D721Med (cell line): ENCODE measurements around the gene SAMD14.
A peak's percentile ranks its signal among the peaks of the same experiment; 100 is the strongest.

Experiments used
- DNase-seq: peaks from one replicate; pipeline ENCODE4 v3.0.0; 2011; ENCODE audit warnings: low spot score; ENCODE audit not compliant: insufficient read length
- FAIRE-seq: peaks from 2 replicates; lab custom pipeline; 2011; peaks lifted over from hg19 to GRCh38; lab: Jason Lieb, UNC
- TF ChIP-seq, protein P1 (sequence below): IDR thresholded peaks from 2 replicates; pipeline ENCODE4 v1.5.1; 2012; ENCODE audit warnings: mild to moderate bottlenecking, control low read depth; ENCODE audit not compliant: insufficient read depth; ENCODE audit errors: missing control alignments

The SAMD14 gene

DNA sequence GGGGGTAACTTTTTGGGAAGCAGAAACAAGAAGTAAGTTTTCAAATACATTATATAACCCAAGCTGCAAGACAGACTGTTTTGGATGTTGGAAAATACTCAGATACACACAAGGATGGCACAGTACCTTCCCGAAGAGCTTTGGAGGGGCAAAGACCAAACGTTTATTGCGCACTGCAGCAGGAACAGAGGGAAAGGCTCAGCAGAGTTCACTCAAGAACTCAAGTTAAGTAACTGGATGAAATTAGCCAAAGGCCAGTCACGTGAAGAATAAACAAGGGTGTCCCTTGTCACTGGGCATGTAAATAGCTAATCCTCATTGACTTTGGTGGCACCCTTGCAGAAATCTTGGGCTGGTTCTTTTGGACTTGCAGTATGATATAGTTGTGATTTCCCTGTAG is 32.0 kb downstream of the SAMD14 start:
- TF ChIP-seq, protein P1, sequence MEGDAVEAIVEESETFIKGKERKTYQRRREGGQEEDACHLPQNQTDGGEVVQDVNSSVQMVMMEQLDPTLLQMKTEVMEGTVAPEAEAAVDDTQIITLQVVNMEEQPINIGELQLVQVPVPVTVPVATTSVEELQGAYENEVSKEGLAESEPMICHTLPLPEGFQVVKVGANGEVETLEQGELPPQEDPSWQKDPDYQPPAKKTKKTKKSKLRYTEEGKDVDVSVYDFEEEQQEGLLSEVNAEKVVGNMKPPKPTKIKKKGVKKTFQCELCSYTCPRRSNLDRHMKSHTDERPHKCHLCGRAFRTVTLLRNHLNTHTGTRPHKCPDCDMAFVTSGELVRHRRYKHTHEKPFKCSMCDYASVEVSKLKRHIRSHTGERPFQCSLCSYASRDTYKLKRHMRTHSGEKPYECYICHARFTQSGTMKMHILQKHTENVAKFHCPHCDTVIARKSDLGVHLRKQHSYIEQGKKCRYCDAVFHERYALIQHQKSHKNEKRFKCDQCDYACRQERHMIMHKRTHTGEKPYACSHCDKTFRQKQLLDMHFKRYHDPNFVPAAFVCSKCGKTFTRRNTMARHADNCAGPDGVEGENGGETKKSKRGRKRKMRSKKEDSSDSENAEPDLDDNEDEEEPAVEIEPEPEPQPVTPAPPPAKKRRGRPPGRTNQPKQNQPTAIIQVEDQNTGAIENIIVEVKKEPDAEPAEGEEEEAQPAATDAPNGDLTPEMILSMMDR = no peak
- FAIRE-seq (no peak), DNase-seq (no peak)

DNA sequence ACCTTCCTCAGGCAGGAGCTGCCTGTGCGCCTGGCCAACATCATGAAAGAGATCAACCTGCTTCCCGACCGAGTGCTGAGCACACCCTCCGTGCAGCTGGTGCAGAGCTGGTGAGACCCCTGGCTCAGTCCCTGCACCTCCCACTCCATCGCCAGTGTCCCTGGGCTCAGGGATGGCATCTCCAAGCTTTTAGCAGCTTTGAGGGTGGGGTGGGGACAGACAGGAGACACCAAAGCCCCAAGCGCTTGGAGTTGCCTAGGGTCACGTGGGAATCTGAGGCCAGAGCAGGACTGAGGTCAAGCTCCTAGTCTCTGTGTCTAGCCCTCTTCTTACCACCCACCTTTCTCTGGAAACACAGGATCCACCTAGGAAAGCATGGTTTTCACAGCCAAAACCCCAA is 32.5 kb downstream of the SAMD14 start:
- DNase-seq (no peak), FAIRE-seq (no peak)
- TF ChIP-seq, protein P1 = no peak

DNA sequence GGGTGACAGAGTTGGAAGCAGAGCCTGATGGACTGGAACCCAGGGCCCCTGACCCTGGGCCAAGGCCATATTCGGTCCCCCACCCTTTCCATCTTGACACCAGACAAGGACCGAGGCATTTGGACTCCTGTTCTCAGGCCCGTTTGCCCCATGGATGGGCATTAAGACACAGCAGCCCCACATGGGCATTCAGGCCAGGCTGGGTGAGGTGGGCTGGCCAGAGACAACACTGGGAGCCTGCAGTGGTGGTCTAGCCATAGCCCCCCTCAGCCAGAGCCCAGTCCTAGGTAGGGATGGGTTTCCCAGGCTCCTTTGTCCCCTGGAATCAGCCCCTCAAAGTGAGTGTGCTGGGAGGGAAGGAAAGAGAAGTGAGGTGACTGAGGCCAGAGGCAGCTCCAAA is 33.2 kb downstream of the SAMD14 start:
- FAIRE-seq = no peak
- DNase-seq = no peak
- TF ChIP-seq, protein P1 = no peak

DNA sequence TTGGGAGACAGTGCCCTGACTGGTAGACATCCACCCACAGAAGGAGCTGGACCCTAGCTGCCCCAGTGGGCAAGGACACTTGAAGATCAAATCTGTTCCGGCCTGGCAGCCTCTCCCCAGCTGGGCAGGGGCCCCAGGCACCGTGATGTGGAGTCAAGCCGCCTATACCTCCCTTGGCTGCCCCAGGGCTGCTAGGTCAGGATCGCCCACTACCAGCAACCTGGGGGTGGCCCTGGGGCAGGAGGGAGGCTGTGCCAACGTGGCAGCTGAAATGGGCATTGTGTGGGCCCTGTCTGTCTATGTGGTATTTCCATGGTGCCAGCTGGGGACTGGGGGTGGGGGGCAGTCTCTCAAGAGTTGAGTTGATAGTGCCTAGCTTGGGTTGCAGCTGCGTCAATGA is 33.9 kb downstream of the SAMD14 start:
- FAIRE-seq (no peak), DNase-seq (no peak)

DNA sequence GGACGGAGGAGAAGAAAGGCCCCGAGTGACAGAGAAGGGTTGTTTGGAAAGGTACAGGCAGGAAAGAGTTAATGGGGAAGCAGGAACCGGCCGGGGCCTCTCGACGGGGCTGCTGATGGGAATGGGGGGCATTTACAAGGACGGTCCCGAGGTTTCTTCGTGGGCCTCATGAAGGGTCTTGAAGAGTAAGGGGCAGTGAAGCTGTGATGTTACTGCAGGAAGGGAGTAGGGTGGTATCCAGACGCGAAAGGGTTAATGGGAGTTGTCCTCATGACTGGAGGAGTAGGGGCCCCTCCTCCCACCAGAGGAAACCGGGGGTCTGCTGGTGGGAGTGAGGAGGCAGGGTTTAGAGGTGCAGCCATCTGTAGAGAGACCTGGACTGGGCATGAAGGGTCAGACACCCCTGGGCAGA is 34.3 kb downstream of the SAMD14 start:
- no peak for FAIRE-seq
- DNase-seq = no peak
- TF ChIP-seq, protein P1 = no peak

More for the DNA sequence above, 33.9 kb downstream of the SAMD14 start:
- TF ChIP-seq, protein P1 = no peak

DNA sequence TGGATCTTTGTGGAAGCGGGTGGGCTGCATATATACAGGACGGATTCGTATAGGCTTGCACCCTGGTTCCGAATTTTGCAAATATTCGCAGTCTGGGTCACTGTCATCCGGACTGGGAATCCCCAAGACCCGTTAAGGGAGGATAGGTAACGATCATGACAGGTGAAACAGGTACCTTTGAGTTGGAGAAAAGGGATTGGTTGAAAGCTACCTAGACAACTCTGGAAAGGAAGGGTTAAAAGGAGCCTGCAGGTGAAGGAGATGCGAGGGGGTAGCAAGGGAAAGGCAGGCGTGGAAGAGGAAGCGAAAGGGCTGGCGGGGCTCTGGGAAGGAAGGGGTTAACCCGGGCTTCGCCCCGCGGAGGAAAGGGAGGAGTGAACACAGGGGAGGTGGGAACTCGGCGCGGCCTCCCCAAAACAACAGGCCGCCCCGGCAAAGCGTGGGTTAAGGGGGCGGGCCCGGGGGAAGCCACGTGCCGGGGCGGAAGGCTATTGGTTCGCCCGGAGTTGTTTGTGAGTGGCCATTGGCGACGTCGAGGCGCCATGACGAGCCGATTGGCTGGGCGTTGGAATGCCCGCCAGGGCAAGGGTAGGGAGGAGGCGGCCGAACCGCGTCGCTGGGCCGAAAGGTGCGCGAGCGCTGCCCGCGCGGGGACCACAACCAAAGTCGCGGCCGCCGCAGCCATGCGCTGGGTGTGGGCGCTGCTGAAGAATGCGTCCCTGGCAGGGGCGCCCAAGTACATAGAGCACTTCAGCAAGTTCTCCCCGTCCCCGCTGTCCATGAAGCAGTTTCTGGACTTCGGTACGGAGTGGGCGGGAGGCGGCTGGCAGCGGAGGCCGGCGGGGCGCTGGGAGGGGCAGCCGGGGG is 35.0 kb downstream of the SAMD14 start, which contains the start of gene PDK2:
TSS of gene PDK2 (plus strand) at position 599 of the 867 bp plus-strand sequence. CDS start at position 684, 85 bp downstream.
- TF ChIP-seq, protein P1 = no peak
- DNase-seq (peak; percentile 79), FAIRE-seq (no peak)

DNA sequence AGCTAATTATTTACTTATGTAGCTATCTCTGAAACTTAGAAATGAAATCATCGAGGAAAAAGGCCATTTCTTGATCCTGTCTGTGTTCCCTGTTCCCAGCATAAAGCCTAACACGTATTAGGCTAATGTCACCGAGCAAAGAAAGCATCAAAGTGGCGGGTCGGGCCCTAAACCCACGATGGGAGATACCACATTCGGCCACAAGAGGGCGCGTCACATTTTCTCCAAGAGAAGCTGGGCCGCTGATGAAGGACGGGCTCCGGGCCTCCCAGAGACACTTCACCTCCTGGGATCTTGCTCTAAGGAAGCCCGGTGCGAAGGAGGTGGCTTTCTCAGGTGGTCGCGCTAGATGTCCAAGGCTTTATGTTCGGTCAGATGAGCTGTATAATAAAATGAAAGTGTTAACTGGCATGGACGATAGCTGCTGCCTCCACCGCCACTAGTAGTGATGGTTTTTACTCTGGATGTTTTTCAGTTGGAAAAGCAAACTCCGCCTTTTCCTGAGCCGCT is 35.7 kb downstream of the SAMD14 start:
- DNase-seq (peak; percentile 89), FAIRE-seq (no peak)
- TF ChIP-seq, protein P1 = peak; percentile 88
